Measurements from ENCODE around the gene HEYL.
A peak's percentile ranks its signal among the peaks of the same experiment; 100 is the strongest.

The HEYL gene

GRCh38 chr1:39639305-39640130, at the start of gene HEYL:
Gene HEYL, minus strand, starts transcription at chr1:39639643. Its CDS starts 18 bp downstream, at chr1:39639625.
- peak; percentile 100 for DNase-seq

GRCh38 chr1:39689214-39689613, 49.8 kb upstream of the HEYL start:
- no peak for DNase-seq

- DNase-seq, result no peak
Observed at GRCh38 chr1:39688706-39689105, 49.3 kb upstream of the HEYL start.

GRCh38 chr1:39687243-39687642, 47.8 kb upstream of the HEYL start:
- no peak for DNase-seq

- DNase-seq, result peak; percentile 99
Observed at GRCh38 chr1:39685071-39685470, 45.6 kb upstream of the HEYL start.

GRCh38 chr1:39684313-39684664, 44.8 kb upstream of the HEYL start:
- no peak for DNase-seq

- no peak for DNase-seq
Observed at GRCh38 chr1:39683591-39684312, 44.3 kb upstream of the HEYL start.

GRCh38 chr1:39681999-39682398, 42.6 kb upstream of the HEYL start:
- DNase-seq, result no peak

- no peak for DNase-seq
Observed at GRCh38 chr1:39681294-39681693, 41.9 kb upstream of the HEYL start.

- DNase-seq, result no peak
Observed at GRCh38 chr1:39680751-39681150, 41.3 kb upstream of the HEYL start.

GRCh38 chr1:39679821-39680220, 40.4 kb upstream of the HEYL start:
- DNase-seq, result no peak

GRCh38 chr1:39678889-39679288, 39.4 kb upstream of the HEYL start:
- DNase-seq, result no peak

GRCh38 chr1:39677645-39678044, 38.2 kb upstream of the HEYL start:
- DNase-seq, result no peak

GRCh38 chr1:39676948-39677548, 37.6 kb upstream of the HEYL start:
- DNase-seq, result no peak

GRCh38 chr1:39675220-39675619, 35.8 kb upstream of the HEYL start:
- no peak for DNase-seq

- no peak for DNase-seq
Observed at GRCh38 chr1:39673215-39673614, 33.8 kb upstream of the HEYL start.

GRCh38 chr1:39672551-39672947, 33.1 kb upstream of the HEYL start:
- peak; percentile 100 for DNase-seq

- DNase-seq, result peak; percentile 100
Observed at GRCh38 chr1:39671793-39672550, 32.5 kb upstream of the HEYL start, which contains the start of gene NT5C1A. Gene NT5C1A, minus strand, starts transcription at chr1:39672107. Its CDS starts 69 bp downstream, at chr1:39672038.

GRCh38 chr1:39671433-39671792, 32.0 kb upstream of the HEYL start:
- peak; percentile 99 for DNase-seq

- no peak for DNase-seq
Observed at GRCh38 chr1:39670689-39671088, 31.2 kb upstream of the HEYL start.

- DNase-seq, result no peak
Observed at GRCh38 chr1:39668894-39669293, 29.5 kb upstream of the HEYL start.

GRCh38 chr1:39668111-39668510, 28.7 kb upstream of the HEYL start:
- DNase-seq, result no peak

GRCh38 chr1:39666772-39667171, 27.3 kb upstream of the HEYL start:
- DNase-seq, result no peak
